Head of caudate nucleus (tissue), 42 donors: ENCODE results near the gene ARL10.
"Not testable (repeated sequence)": the region's sequence is repeated elsewhere in the genome, so short reads cannot be mapped to it uniquely, and the experiment has no call there.

Experiments used
- DNase-seq, 42 donors: peaks; one replicate each; pipeline versions ENCODE4 v3.0.0 to v3.0.0-alpha.2; 2020 to 2021; ENCODE audit warnings: mixed read lengths in 7 of 42
- intact Hi-C: fragments of 100-400 bp; cut with DNase I; formaldehyde crosslinking; loops from one replicate; pipeline ENCODE4 v1.15.0; 2022

ARL10 gene

GRCh38 chr5:176406436-176407052 lies 41.3 kb downstream of the ARL10 start:
- intact Hi-C loops = no loop called here
- DNase-seq = peak in 1 of 42 donors; percentile 8

- intact Hi-C loops = no loop called here
- peak in 1 of 42 donors; percentile 16 for DNase-seq
Observed at GRCh38 chr5:176407456-176408251, 42.4 kb downstream of the ARL10 start.

- intact Hi-C loops = not testable (repeated sequence)
- peak in 1 of 42 donors; percentile 15 for DNase-seq
Observed at GRCh38 chr5:176408252-176408573, 42.9 kb downstream of the ARL10 start.

GRCh38 chr5:176408590-176408989 lies 43.3 kb downstream of the ARL10 start:
- intact Hi-C loops = no loop called here
- no peak for DNase-seq

GRCh38 chr5:176409765-176410164 lies 44.5 kb downstream of the ARL10 start:
- no peak for DNase-seq
- intact Hi-C loops = loop anchor here (10.0 kb wide), 1 partner anchor 125 kb away; the partner anchor contains the start of gene RNF44

- peak in 1 of 42 donors; percentile 5 for DNase-seq
- intact Hi-C loops = loop anchor here (10.0 kb wide), 1 partner anchor 124 kb away; the partner anchor contains the start of gene RNF44
Observed at GRCh38 chr5:176410486-176411180, 45.3 kb downstream of the ARL10 start.

- intact Hi-C loops = loop anchor here (10.0 kb wide), 1 partner anchor 122 kb away; the partner anchor contains the start of gene RNF44
- peak in 1 of 42 donors; percentile 4 for DNase-seq
Observed at GRCh38 chr5:176412517-176413254, 47.4 kb downstream of the ARL10 start.

- intact Hi-C loops = loop anchor here (10.0 kb wide), 1 partner anchor 122 kb away; the partner anchor contains the start of gene RNF44
Observed at GRCh38 chr5:176413255-176413565, 47.9 kb downstream of the ARL10 start.

GRCh38 chr5:176413709-176414191 lies 48.5 kb downstream of the ARL10 start:
- intact Hi-C loops = loop anchor here (2.0 to 10.0 kb wide), 2 partner anchors 21 to 121 kb away; partner anchors contain the start of gene RNF44
- no peak for DNase-seq

More at GRCh38 chr5:176413255-176413565, 47.9 kb downstream of the ARL10 start:
- peak in 1 of 42 donors; percentile 4 for DNase-seq

GRCh38 chr5:176414704-176415103 lies 49.4 kb downstream of the ARL10 start:
- intact Hi-C loops = loop anchor here (2.0 to 10.0 kb wide), 2 partner anchors 22 to 120 kb away; partner anchors contain the start of gene RNF44
- no peak for DNase-seq

GRCh38 chr5:176415240-176415951 lies 50.1 kb downstream of the ARL10 start:
- DNase-seq = peak in 1 of 42 donors; percentile 17
- intact Hi-C loops = loop anchor here (2.0 to 10.0 kb wide), 2 partner anchors 23 to 119 kb away; partner anchors contain the start of gene RNF44

- intact Hi-C loops = loop anchor here (2.0 to 10.0 kb wide), 2 partner anchors 23 to 119 kb away; partner anchors contain the start of gene RNF44
- DNase-seq = peak; percentile 60 to 98 (median 93)
Observed at GRCh38 chr5:176415952-176416924, 51.0 kb downstream of the ARL10 start, which contains the start of gene CLTB. CLTB (minus strand) TSS chr5:176416539; CDS start chr5:176416363, 176 bp downstream.

- intact Hi-C loops = loop anchor here (10.0 kb wide), 1 partner anchor 118 kb away; the partner anchor contains the start of gene RNF44
- peak in 1 of 42 donors; percentile 26 for DNase-seq
Observed at GRCh38 chr5:176416965-176417364, 51.7 kb downstream of the ARL10 start.

- intact Hi-C loops = loop anchor here (10.0 kb wide), 1 partner anchor 117 kb away; the partner anchor contains the start of gene RNF44
Observed at GRCh38 chr5:176418251-176418650, 53.0 kb downstream of the ARL10 start.

GRCh38 chr5:176420086-176420485 lies 54.8 kb downstream of the ARL10 start:
- intact Hi-C loops = no loop called here
- DNase-seq = no peak

More at GRCh38 chr5:176418251-176418650, 53.0 kb downstream of the ARL10 start:
- DNase-seq = no peak

- intact Hi-C loops = no loop called here
- DNase-seq = no peak
Observed at GRCh38 chr5:176420972-176421544, 55.8 kb downstream of the ARL10 start.
